Mammary microvascular endothelial cell (primary cell): Measurements from ENCODE around the gene NIT1. TPM values are rescaled to one million over a fixed set of nuclear protein-coding genes. Genes with fewer than 3 reads are reported as not detected.

Source experiments
- total RNA-seq: library from RNA; depleted of rRNA; stranded (reverse); fragments of >200 nt; gene quantifications from 2 replicates; pipeline ENCODE4 v1.2.3, GENCODE V29; 2015

The NIT1 gene
- total RNA-seq: 20.9 and 27.4 TPM in 2 replicates

GRCh38 chr1:161117759-161118581 lies at the start of gene NIT1, which contains the start of gene PFDN2:
Gene NIT1, plus strand, starts transcription at chr1:161118105. Its CDS starts 72 bp downstream, at chr1:161118177.
Gene PFDN2, minus strand, starts transcription at chr1:161118037. Its CDS starts 11 bp downstream, at chr1:161118026.

GRCh38 chr1:161069731-161070270 lies 48.1 kb upstream of the NIT1 start, which contains the start of gene ARHGAP30:
Gene ARHGAP30, minus strand, starts transcription at chr1:161069891. Its CDS starts 267 bp downstream, at chr1:161069624.

GRCh38 chr1:161089251-161089924 lies 28.5 kb upstream of the NIT1 start, which contains the start of gene NECTIN4:
Gene NECTIN4, minus strand, starts transcription at chr1:161089558. Its CDS starts 262 bp downstream, at chr1:161089296.

GRCh38 chr1:161098210-161099068 lies 19.5 kb upstream of the NIT1 start, which contains the start of gene KLHDC9:
Gene KLHDC9, plus strand, starts transcription at chr1:161098361. Its CDS starts 175 bp downstream, at chr1:161098536.

GRCh38 chr1:161132410-161133219 lies 14.7 kb downstream of the NIT1 start, which contains the start of gene DEDD:
Gene DEDD, minus strand, starts transcription at chr1:161132667. Its CDS starts 8,205 bp downstream, at chr1:161124462.

GRCh38 chr1:161153682-161154337 lies 35.9 kb downstream of the NIT1 start, which contains the start of gene UFC1:
Gene UFC1, plus strand, starts transcription at chr1:161153978. Its CDS starts 20 bp downstream, at chr1:161153998.

GRCh38 chr1:161159087-161159912 lies 41.4 kb downstream of the NIT1 start, which contains the start of gene USP21:
Gene USP21, plus strand, starts transcription at chr1:161159500. Its CDS starts 1,141 bp downstream, at chr1:161160641.

GRCh38 chr1:161165742-161166668 lies 48.1 kb downstream of the NIT1 start, which contains the start of gene PPOX:
Gene PPOX, plus strand, starts transcription at chr1:161166426. Its CDS starts 422 bp downstream, at chr1:161166848.

Other genes starting within 250 kb of the NIT1 start
- gene ITLN1, start 232.9 kb upstream of the NIT1 start, total RNA-seq: not detected in 2 replicates
- not detected in 2 replicates for gene ITLN2, start 163.3 kb upstream of the NIT1 start, total RNA-seq
- 67.0 and 77.2 TPM in 2 replicates for gene F11R, start 97.0 kb upstream of the NIT1 start, total RNA-seq
- 1.5 TPM in 1 of 2 replicates, not detected in the other for gene TSTD1, start 79.1 kb upstream of the NIT1 start, total RNA-seq
- 59.0 and 59.1 TPM in 2 replicates for gene USF1, start 72.1 kb upstream of the NIT1 start, total RNA-seq
- gene ARHGAP30, start 48.2 kb upstream of the NIT1 start, total RNA-seq: 0.13 and 0.20 TPM in 2 replicates
- gene NECTIN4, start 28.5 kb upstream of the NIT1 start, total RNA-seq: 0.47 and 0.54 TPM in 2 replicates
- gene KLHDC9, start 19.7 kb upstream of the NIT1 start, total RNA-seq: 1.1 and 2.6 TPM in 2 replicates
- 63.7 and 71.8 TPM in 2 replicates for gene PFDN2, start 68 bp upstream of the NIT1 start, total RNA-seq
- gene DEDD, start 14.6 kb downstream of the NIT1 start, total RNA-seq: 19.4 and 31.8 TPM in 2 replicates
- 72.6 and 84.7 TPM in 2 replicates for gene UFC1, start 35.9 kb downstream of the NIT1 start, total RNA-seq
- 5.7 and 7.1 TPM in 2 replicates for gene USP21, start 41.4 kb downstream of the NIT1 start, total RNA-seq
- 10.7 and 12.0 TPM in 2 replicates for gene PPOX, start 48.3 kb downstream of the NIT1 start, total RNA-seq
- gene B4GALT3, start 59.4 kb downstream of the NIT1 start, total RNA-seq: 30.5 and 39.7 TPM in 2 replicates
- 26.7 and 28.6 TPM in 2 replicates for gene ADAMTS4, start 80.9 kb downstream of the NIT1 start, total RNA-seq
- gene NDUFS2, start 84.3 kb downstream of the NIT1 start, total RNA-seq: 102 and 119 TPM in 2 replicates
- gene FCER1G, start 97.2 kb downstream of the NIT1 start, total RNA-seq: not detected in 2 replicates
- not detected in 2 replicates for gene APOA2, start 105.5 kb downstream of the NIT1 start, total RNA-seq
- gene TOMM40L, start 108.0 kb downstream of the NIT1 start, total RNA-seq: 21.1 and 22.1 TPM in 2 replicates
- not detected in 2 replicates for gene NR1I3, start 120.1 kb downstream of the NIT1 start, total RNA-seq
- gene PCP4L1, start 140.6 kb downstream of the NIT1 start, total RNA-seq: not detected in 2 replicates
- 1.8 and 2.1 TPM in 2 replicates for gene MPZ, start 191.9 kb downstream of the NIT1 start, total RNA-seq
- gene SDHC, start 196.3 kb downstream of the NIT1 start, total RNA-seq: 40.2 and 58.0 TPM in 2 replicates
- not detected in 2 replicates for gene CFAP126, start 249.8 kb downstream of the NIT1 start, total RNA-seq